HepG2 (cell line): ENCODE measurements around the gene KAT2A. TPM values are rescaled to one million over a fixed set of nuclear protein-coding genes. Genes with fewer than 3 reads are reported as not detected.
A peak's percentile ranks its signal among the peaks of the same experiment; 100 is the strongest.

Experiments used
- ARNT ChIP-seq: fragments of 450-650 bp; IDR thresholded peaks from 2 replicates; pipeline ENCODE4 v1.6.1; 2017
- LCORL ChIP-seq, 2 experiments: fragments of 450-650 bp in 1 of 2; sonication (generic) in 1 of 2; formaldehyde crosslinking in 1 of 2; IDR thresholded peaks; 2 replicates each; pipeline versions ENCODE4 v1.5.0 to v1.6.1; 2017 to 2020; ENCODE audit warnings: antibody characterized with exemption in 1 of 2, missing genetic modification reagents in 1 of 2
- MED1 ChIP-seq: sonication (generic); formaldehyde crosslinking; IDR thresholded peaks from 2 replicates; pipeline ENCODE4 v1.4.0; 2020; ENCODE audit warnings: missing genetic modification reagents
- MEIS2 ChIP-seq: sonication (generic); formaldehyde crosslinking; IDR thresholded peaks from 2 replicates; pipeline ENCODE4 v1.9.0; 2021; ENCODE audit warnings: mild to moderate bottlenecking, missing genetic modification reagents
- MNT ChIP-seq: fragments of 450-650 bp; IDR thresholded peaks from 2 replicates; pipeline ENCODE4 v1.6.1; 2016
- NBN ChIP-seq: fragments of 450-650 bp; conservative IDR thresholded peaks from 2 replicates; pipeline ENCODE4 v1.6.1; 2017
- POLR2A ChIP-seq, 2 experiments: IDR thresholded peaks; 2 replicates each; pipeline ENCODE4 v1.6.1; 2011; ENCODE audit warnings: low read depth in 2 of 2, low read length in 2 of 2, mild to moderate bottlenecking in 1 of 2, moderate library complexity in 1 of 2; ENCODE audit not compliant: insufficient read depth in 1 of 2
- TFDP1 ChIP-seq: IDR thresholded peaks from 2 replicates; pipeline ENCODE4 v1.6.1; 2016; ENCODE audit warnings: missing compliant biosample characterization, missing genetic modification reagents, borderline replicate concordance
- TP53 ChIP-seq: sonication (generic); formaldehyde crosslinking; conservative IDR thresholded peaks from 2 replicates; pipeline ENCODE4 v1.4.0; 2020; ENCODE audit warnings: missing genetic modification reagents
- ZBTB40 ChIP-seq, 2 experiments: fragments of 450-650 bp in 1 of 2; sonication (generic) in 1 of 2; formaldehyde crosslinking in 1 of 2; IDR thresholded peaks; 2 replicates each; pipeline versions ENCODE4 v1.6.1 to v1.8.0; 2016 to 2022; ENCODE audit warnings: antibody characterized with exemption in 1 of 2, mild to moderate bottlenecking in 1 of 2, missing genetic modification reagents in 1 of 2
- ZNF207 ChIP-seq: fragments of 450-650 bp; IDR thresholded peaks from 2 replicates; pipeline ENCODE4 v1.6.1; 2016; ENCODE audit warnings: antibody characterized with exemption, borderline replicate concordance
- ZNF24 ChIP-seq: fragments of 450-650 bp; IDR thresholded peaks from 2 replicates; pipeline ENCODE4 v1.6.1; 2017; ENCODE audit warnings: antibody characterized with exemption, mild to moderate bottlenecking
- ZNF609 ChIP-seq: sonication (generic); formaldehyde crosslinking; IDR thresholded peaks from 2 replicates; pipeline ENCODE4 v1.4.0; 2020; ENCODE audit warnings: mild to moderate bottlenecking, missing genetic modification reagents, borderline replicate concordance
- ZNF629 ChIP-seq: sonication (generic); formaldehyde crosslinking; conservative IDR thresholded peaks from 2 replicates; pipeline ENCODE4 v1.5.0; 2020; ENCODE audit warnings: missing genetic modification reagents
- polyA plus RNA-seq, 8 experiments: library from polyadenylated mRNA; depleted of rRNA in 3 of 8; stranded (reverse) in 7 of 8; unstranded in 1 of 8; fragments of >200 nt; fragmentation: Illumina TruSeq in 4 of 8; extraction: Trizol in 4 of 8; gene quantifications; 2 replicates each; pipeline versions ENCODE4 v1.2.1 to v1.2.3, GENCODE V29; 2011 to 2016; ENCODE audit warnings: low read depth in 4 of 8, missing spikeins in 1 of 8, mixed read lengths in 1 of 8; ENCODE audit not compliant: insufficient read depth in 1 of 8
- total RNA-seq, 5 experiments: library from RNA; depleted of rRNA; stranded (reverse); fragments of >200 nt; fragmentation: Illumina TruSeq; extraction: Trizol; gene quantifications; 2 replicates each; pipeline ENCODE4 v1.2.3, GENCODE V29; 2016; ENCODE audit warnings: low read depth in 1 of 5

Gene KAT2A
- total and polyA plus RNA-seq, 2 of the 13 experiments (the other 11 are each of a cell fraction or from before 2014, with no cell fraction given): 29.1 to 90.4 TPM

- TF ChIP-seq ZBTB40 (IDR thresholded peaks at IDR 0.05) (peak; percentile 16; the same call in 1 of the 2 replicates), ZBTB40 (CRISPR knock-in tag; IDR thresholded peaks at IDR 0.05) (no peak), MEIS2 (CRISPR knock-in tag) (no peak), TFDP1 (CRISPR knock-in tag) (no peak), POLR2A (IDR thresholded peaks at IDR 0.05; ENCODE audit: insufficient read depth in 1 of 2, low read depth in 2 of 2, low read length in 2 of 2) (no peak), ZNF629 (CRISPR knock-in tag) (no peak), ZNF609 (CRISPR knock-in tag) (no peak), ZNF24 (no peak), ARNT (peak; percentile 42; the same call in 1 of the 2 replicates), ZNF207 (no peak), MED1 (CRISPR knock-in tag) (no peak), MNT (peak; percentile 32; the same call in 1 of the 2 replicates), LCORL (IDR thresholded peaks at IDR 0.05) (peak; percentile 45; the same call in 1 of the 2 replicates), LCORL (CRISPR knock-in tag; IDR thresholded peaks at IDR 0.05) (no peak), NBN (peak; percentile 92; the same call in 1 of the 2 replicates), TP53 (CRISPR knock-in tag) (no peak)
Measured at GRCh38 chr17:42131232-42131631, 10.1 kb upstream of the KAT2A start (continued).
